Smooth muscle cell (in vitro differentiated cells): ENCODE data around the gene SCO2. TPM values are rescaled to one million over a fixed set of nuclear protein-coding genes. Genes with fewer than 3 reads are reported as not detected.

Experiments
- DNase-seq: peaks from one replicate; lab custom pipeline; 2025; ENCODE audit not compliant: unreplicated experiment; lab: John Stamatoyannopoulos, UW
- H2AFZ ChIP-seq: fragments of 200-600 bp; sonication (generic); 2 replicates; pipeline ENCODE4 v1.6.0; 2016; ENCODE audit warnings: antibody characterized with exemption, low read depth, mild to moderate bottlenecking
- H3F3A ChIP-seq: fragments of 200-600 bp; sonication (generic); 2 replicates; pipeline ENCODE4 v1.6.0; 2017; ENCODE audit warnings: antibody characterized with exemption, low read depth
- H3K27ac ChIP-seq: fragments of 200-600 bp; sonication (generic); 2 replicates; pipeline ENCODE4 v1.5.1; 2016; ENCODE audit warnings: low read depth, mild to moderate bottlenecking
- H3K27me3 ChIP-seq: fragments of 200-600 bp; sonication (generic); 2 replicates; pipeline ENCODE4 v1.6.1; 2016; ENCODE audit warnings: low read depth, mild to moderate bottlenecking
- H3K36me3 ChIP-seq: fragments of 200-600 bp; sonication (generic); 2 replicates; pipeline ENCODE4 v1.5.1; 2016; ENCODE audit warnings: low read depth
- H3K4me1 ChIP-seq: fragments of 200-600 bp; sonication (generic); 2 replicates; pipeline ENCODE4 v1.5.1; 2016; ENCODE audit warnings: low read depth
- H3K4me2 ChIP-seq: fragments of 200-600 bp; sonication (generic); 2 replicates; pipeline ENCODE4 v1.6.0; 2016; ENCODE audit warnings: mild to moderate bottlenecking
- H3K4me3 ChIP-seq: fragments of 200-600 bp; sonication (generic); 2 replicates; pipeline ENCODE4 v1.5.1; 2016; ENCODE audit warnings: mild to moderate bottlenecking
- H3K79me2 ChIP-seq: fragments of 200-600 bp; sonication (generic); 2 replicates; pipeline ENCODE4 v1.6.0; 2016; ENCODE audit warnings: low read depth, mild to moderate bottlenecking
- H3K9ac ChIP-seq: fragments of 200-600 bp; sonication (generic); 2 replicates; pipeline ENCODE4 v1.6.0; 2016; ENCODE audit warnings: low read depth
- H3K9me3 ChIP-seq: fragments of 200-600 bp; sonication (generic); replicated peaks from 2 replicates; pipeline ENCODE4 v1.5.1; 2016; ENCODE audit warnings: low read depth
- H4K20me1 ChIP-seq: fragments of 200-600 bp; sonication (generic); 2 replicates; pipeline ENCODE4 v1.6.0; 2016; ENCODE audit warnings: low read depth
- CTCF ChIP-seq: fragments of 200-600 bp; sonication (generic); IDR thresholded peaks from 2 replicates; pipeline ENCODE4 v1.5.1; 2017; ENCODE audit warnings: borderline replicate concordance, mild to moderate bottlenecking, antibody characterized with exemption; ENCODE audit not compliant: insufficient read depth, poor library complexity, severe bottlenecking
- WGBS: methylation state at CpG from one replicate; pipeline ENCODE4 v1.1.7; 2016; ENCODE audit warnings: low lambda C conversion rate; 5-methylcytosine and 5-hydroxymethylcytosine counted together
- polyA plus RNA-seq: library from polyadenylated mRNA; unstranded; fragments of >200 nt; fragmentation: Nextera tagmentation; extraction: Ambion mirVana; gene quantifications from 2 replicates; pipeline ENCODE4 v1.2.1, GENCODE V29; 2016
- total RNA-seq: library from RNA; depleted of rRNA; stranded (reverse); fragments of >200 nt; gene quantifications from 2 replicates; pipeline ENCODE4 v1.2.3, GENCODE V29; 2014

SCO2 gene
- total and polyA plus RNA-seq, 2 experiments from 2014 or later = 1.5 to 22.6 TPM

- H4K20me1 ChIP-seq = peaks cover 17% of the 10 kb centered on the region
- H3F3A ChIP-seq = peaks cover 56% of the 10 kb centered on the region
- peaks cover 2% of the 10 kb centered on the region for H3K79me2 ChIP-seq
- H2AFZ ChIP-seq = no peak overlapping the region
- peak overlapping the region; percentile 97 for H3K27ac ChIP-seq
- TF ChIP-seq CTCF = no peak
- peak overlapping the region; percentile 98 for H3K4me2 ChIP-seq
- no peak for DNase-seq
- no peaks in the 10 kb centered on the region for H3K27me3 ChIP-seq
- H3K36me3 ChIP-seq = no peaks in the 10 kb centered on the region
- H3K9ac ChIP-seq = no peak overlapping the region
- peak overlapping the region; percentile 69 for H3K4me3 ChIP-seq
- WGBS = 50% methylated on average over 19 of the region's 50 CpGs
- H3K9me3 ChIP-seq = no peaks in the 10 kb centered on the region
- peaks cover 23% of the 10 kb centered on the region for H3K4me1 ChIP-seq
These were observed 4.1 kb upstream of the SCO2 start for GRCh38 chr22:50529416-50529896.

- Histone ChIP-seq H3K4me3 (peak overlapping the region; percentile 69), H3K9ac (no peak overlapping the region), H2AFZ (no peak overlapping the region), H4K20me1 (peaks cover 23% of the 10 kb centered on the region), H3K79me2 (peaks cover 8% of the 10 kb centered on the region), H3K4me2 (peak overlapping the region; percentile 98), H3K27me3 (no peaks in the 10 kb centered on the region), H3K9me3 (no peaks in the 10 kb centered on the region), H3F3A (peaks cover 61% of the 10 kb centered on the region), H3K36me3 (no peaks in the 10 kb centered on the region), H3K4me1 (peaks cover 21% of the 10 kb centered on the region), H3K27ac (peak overlapping the region; percentile 97)
- TF ChIP-seq CTCF = no peak
- DNase-seq = no peak
- WGBS = 77% methylated on average over 11 of the region's 15 CpGs
These were observed 3.5 kb upstream of the SCO2 start for GRCh38 chr22:50528682-50529415.

- Histone ChIP-seq H3K9me3 (no peaks in the 10 kb centered on the region), H3K4me2 (peak overlapping the region; percentile 98), H3K4me3 (no peak overlapping the region), H3K79me2 (peaks cover 10% of the 10 kb centered on the region), H3K27ac (peak overlapping the region; percentile 97), H3K4me1 (peaks cover 17% of the 10 kb centered on the region), H3K9ac (no peak overlapping the region), H3K27me3 (no peaks in the 10 kb centered on the region), H2AFZ (no peak overlapping the region), H3F3A (peaks cover 57% of the 10 kb centered on the region), H3K36me3 (no peaks in the 10 kb centered on the region), H4K20me1 (peaks cover 30% of the 10 kb centered on the region)
- TF ChIP-seq CTCF = no peak
- DNase-seq = no peak
- WGBS = 89% methylated on average over 18 of the region's 18 CpGs
These were observed 2.7 kb upstream of the SCO2 start for GRCh38 chr22:50527921-50528681.
